Measurements from ENCODE around the gene THAP2. TPM values are rescaled to one million over a fixed set of nuclear protein-coding genes. Genes with fewer than 3 reads are reported as not detected.

THAP2 gene
- 4.3 TPM for polyA plus RNA-seq (2013, experiment 1 of 2; ENCODE audit: insufficient read length)
- 3.8 TPM for polyA plus RNA-seq (2013, experiment 2 of 2; ENCODE audit: insufficient read length)

DNA sequence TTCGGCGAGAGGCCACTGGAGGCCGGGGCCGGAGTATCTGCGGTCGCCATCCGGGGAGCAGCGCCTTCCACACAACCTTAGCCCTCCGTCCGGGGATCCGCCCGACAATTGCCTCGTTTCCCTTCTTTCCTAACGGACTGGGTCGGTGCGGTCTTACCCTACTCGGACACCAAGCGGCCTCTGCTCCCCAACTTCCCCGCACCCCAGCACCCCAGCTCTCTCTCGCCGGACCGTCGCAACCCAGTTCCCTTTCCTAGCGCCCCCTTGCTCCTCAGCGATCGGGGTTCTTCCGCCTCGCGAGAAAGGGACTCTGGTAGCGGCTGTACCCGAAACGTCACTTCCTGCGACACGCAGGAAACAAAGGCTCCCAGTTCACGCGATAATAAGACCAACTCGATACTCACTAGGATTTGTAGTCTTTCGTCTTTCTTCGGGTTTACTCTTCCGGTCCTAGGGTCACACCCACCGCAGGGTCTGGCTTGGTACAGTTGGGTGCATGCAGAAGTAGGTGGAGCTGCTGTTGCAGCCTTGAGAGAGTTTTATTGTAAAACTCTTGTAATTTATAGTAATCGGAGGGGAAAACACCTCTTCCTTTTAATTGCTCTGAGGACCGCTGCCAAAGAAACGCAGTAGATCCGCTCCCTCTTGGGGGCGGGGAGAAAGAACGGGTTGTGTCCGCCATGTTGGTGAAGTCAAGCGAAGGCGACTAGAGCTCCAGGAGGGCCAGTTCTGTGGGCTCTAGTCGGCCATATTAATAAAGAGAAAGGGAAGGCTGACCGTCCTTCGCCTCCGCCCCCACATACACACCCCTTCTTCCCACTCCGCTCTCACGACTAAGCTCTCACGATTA, at the start of gene THAP2, which contains the start of gene ZFC3H1:
Gene THAP2 (plus strand): TSS at position 741 of the 850 bp plus-strand sequence. CDS start 209 bp downstream, outside the sequence.
Gene ZFC3H1 (minus strand): TSS at position 288 of the 850 bp plus-strand sequence. CDS start 238 bp downstream, at position 50.
- peak; percentile 100 for DNase-seq

- DNase-seq: no peak
Observed at GRCh38 chr12:71621938-71622337, 42.2 kb upstream of the THAP2 start.

- DNase-seq: no peak
Observed at GRCh38 chr12:71625476-71625875, 38.6 kb upstream of the THAP2 start.

- no peak for DNase-seq
Observed at GRCh38 chr12:71626098-71626497, 38.0 kb upstream of the THAP2 start.

DNA sequence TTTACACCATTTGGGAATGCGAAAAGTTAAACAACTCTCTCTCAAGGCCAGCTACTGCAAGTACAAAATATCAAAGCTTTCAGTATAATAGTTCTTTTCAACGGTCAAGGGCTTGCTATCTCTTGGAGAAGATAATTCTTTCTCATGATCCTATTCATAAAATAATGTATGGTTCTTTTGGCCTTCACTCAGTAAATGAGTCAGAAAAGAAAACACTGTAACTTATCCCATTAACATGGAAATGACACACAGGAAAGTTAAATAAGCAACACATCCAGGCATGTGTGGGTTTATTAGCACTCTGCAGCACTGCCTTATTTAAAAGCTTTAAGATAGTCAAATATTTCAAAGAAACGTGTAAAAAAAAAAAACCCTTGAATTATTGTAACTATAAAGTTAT, 37.3 kb upstream of the THAP2 start:
- peak; percentile 41 for DNase-seq

- no peak for DNase-seq
Observed at GRCh38 chr12:71627438-71628002, 36.6 kb upstream of the THAP2 start.

GRCh38 chr12:71636704-71637115, 27.4 kb upstream of the THAP2 start:
- DNase-seq: peak; percentile 63

DNA sequence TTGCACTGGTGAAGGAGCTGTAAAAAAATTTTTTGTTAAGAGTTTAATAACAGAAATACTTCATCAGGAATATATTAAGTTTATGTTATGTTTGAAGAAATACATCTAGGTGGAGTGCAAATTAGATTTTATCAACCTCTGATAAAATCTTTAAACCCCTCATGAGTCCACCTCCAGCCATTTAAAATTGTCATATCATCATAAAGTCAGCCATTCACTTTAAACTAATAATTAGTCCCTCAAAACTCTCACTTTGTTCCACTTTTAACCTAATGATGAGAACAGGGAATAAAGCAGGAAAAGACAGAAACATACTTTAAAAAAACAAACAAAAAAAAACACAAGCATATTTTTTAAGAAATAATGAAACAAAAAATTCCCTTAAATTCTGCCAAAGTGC, 25.6 kb upstream of the THAP2 start:
- DNase-seq: no peak

- DNase-seq: peak; percentile 11
Observed at GRCh38 chr12:71639341-71639760, 24.8 kb upstream of the THAP2 start.

DNA sequence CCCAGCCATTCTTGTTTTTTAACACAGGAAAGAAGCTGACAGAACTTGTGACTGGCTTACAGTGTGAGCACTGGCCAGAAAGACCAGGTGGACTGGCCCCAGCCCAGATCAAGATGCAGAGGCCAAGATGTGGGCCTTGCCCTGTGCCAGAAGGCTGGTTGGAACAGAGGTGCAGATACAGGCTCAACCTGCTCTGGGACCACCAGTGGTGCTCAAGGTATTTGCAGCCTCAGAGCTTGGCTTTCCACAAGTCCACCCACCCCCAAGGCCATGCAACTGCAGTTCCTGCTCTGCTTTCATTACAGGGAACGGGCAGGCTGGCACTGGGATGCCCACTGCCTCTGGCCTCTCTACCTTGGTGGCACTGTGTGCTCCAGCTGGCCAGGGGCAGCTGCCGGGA, 23.8 kb upstream of the THAP2 start:
- DNase-seq: no peak

DNA sequence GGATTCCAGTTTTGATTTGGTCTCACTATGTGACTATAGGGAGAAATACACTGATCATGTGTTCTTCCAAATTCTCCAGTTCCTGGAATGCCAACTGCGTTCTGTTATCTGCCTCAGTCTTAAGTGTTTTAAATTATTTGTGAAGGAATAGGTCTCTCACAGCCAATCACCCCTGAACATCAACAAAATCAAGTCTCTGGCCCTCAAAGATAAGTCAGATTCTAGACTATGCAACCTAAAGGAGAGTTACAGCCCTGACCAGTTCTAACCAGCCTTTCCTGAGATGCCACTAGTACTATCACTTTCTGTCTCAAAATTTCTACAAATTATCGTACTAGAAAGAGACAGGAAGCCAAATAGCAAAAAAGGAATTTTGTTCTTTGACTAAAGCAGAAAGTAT, 22.7 kb upstream of the THAP2 start:
- no peak for DNase-seq

DNA sequence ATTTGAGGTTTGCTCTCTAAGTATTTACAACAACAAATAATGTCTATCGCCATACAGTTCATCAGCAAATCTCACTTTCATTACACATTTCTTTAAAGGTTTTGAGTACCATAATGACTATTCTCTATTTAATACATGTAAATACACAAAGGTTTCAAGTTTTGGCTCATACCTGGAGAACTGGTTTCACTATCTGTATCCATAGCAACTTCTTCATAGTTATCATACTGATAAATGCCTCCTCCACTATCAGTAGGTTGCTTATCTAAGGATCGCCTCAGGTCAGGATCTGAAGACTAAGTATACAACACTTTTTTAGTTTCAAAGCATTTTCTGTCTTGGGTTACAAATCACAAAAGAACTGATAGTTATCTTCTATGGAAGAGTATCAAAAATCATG, 21.8 kb upstream of the THAP2 start:
- DNase-seq: no peak

- DNase-seq: no peak
Observed at GRCh38 chr12:71645268-71645667, 18.8 kb upstream of the THAP2 start.

DNA sequence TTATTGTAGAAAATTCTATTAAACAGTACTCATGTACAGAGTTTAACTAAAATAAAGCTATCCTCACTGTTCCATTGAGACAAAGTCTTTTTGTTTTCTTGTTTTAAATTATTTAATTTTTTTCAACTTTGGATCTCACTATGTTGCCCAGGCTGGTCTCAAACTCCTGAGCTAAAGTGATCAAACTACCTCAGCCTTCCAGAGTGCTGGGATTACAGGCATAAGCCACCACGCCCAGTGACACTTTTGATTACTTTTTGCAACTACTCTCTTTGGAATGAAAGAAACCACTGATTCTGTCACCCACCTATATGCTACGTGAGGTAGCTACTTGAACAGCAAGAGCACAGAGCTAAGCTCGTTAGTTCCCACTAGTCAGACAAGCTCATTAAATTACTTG, 17.6 kb upstream of the THAP2 start:
- DNase-seq: no peak

- no peak for DNase-seq
Observed at GRCh38 chr12:71648537-71648936, 15.6 kb upstream of the THAP2 start.

- no peak for DNase-seq
Observed at GRCh38 chr12:71649401-71649800, 14.7 kb upstream of the THAP2 start.

- DNase-seq: peak; percentile 46
Observed at GRCh38 chr12:71652656-71653055, 11.4 kb upstream of the THAP2 start.

DNA sequence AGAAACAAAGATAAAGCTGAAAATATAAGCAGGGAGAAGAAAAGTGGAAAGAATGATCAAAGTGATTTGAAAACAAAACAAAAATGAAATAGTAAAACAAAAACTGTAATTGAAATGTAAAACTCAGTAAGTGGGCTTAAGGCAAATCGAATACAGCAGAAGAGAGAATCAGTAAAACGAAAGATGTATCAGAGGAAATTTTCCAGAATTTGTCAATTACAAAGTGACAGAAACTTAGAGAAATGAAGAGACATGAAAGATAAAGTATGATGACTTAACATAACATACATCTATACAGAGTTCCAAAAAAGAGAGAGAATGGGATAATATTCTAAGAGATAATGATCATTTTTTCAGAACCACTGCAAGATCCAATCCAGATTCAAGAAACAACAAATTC, 11.0 kb upstream of the THAP2 start:
- no peak for DNase-seq

DNA sequence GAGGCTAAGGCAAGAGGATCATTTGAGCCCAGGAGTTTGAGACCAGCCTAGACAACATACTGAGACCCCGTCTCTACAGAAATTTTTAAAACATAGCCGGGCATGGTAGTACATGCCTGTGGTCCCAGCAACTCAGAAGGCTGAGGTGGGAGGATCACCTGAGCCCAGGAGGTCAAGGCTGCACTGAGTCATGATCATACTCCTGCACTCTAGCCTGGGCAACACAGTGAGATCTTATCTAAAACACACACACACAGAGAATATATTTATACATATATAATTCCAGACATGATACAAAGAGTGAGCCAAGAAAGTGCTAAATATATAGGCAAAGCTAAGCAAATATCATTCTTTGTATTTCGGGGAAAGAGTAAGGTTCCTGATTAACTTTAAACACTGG, 9.9 kb upstream of the THAP2 start:
- DNase-seq: no peak

- DNase-seq: no peak
Observed at GRCh38 chr12:71655495-71655894, 8.6 kb upstream of the THAP2 start.

GRCh38 chr12:71655907-71656306, 8.2 kb upstream of the THAP2 start:
- DNase-seq: no peak

GRCh38 chr12:71656740-71657139, 7.4 kb upstream of the THAP2 start:
- DNase-seq: no peak

DNA sequence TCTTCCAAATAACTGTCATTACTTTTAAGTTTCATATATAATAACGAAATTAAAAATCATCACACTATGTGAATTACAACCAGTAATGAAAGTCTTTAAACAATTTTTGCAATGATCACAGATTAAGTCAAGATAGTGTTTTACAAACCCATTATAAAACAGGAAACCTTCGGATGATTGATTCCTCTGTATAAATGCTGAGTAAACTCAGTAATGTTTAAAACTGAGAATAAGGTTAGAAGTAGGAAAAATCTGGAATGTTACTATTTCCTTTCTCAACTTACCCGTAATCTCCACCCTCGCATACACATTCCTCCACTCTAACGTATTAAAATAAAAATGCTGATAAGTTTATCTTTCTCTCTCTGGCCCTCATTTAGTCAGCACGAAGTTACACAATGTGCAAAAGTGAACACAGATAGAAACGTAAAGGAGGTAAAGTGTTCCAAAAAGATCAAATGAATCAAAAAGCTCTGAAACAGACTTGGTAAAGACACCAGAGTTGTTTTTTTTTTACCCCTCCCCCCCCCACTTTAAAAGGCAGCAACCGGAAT, 2.0 kb upstream of the THAP2 start:
- peak; percentile 33 for DNase-seq

All from fibroblast of skin of scalp (primary cell).